Measurements from ENCODE around the gene PGAP1. TPM values are rescaled to one million over a fixed set of nuclear protein-coding genes. Genes with fewer than 3 reads are reported as not detected.

The PGAP1 gene
- polyA plus RNA-seq, 1 of the 3 experiments (the other 2 are of a cell fraction): 3.4 TPM

DNA sequence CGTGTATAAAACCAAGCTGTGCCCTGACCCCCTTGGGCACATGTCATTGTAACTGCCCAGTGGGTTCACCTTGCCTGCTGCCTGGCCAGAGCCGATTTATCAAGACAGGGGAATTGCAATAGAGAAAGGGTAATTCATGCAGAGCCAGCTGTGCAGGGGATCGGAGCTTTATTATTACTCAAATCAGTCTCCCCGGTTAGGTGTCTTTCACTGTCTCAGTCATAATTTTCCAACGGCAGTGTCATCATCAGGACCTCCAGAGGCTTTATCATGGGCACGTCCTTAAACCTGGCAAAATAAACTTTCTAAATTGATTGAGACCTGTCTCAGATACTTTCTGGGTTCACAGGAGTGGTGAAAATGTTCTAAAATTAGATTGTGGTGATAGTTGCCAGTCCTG is 29.6 kb upstream of the PGAP1 start:
- H4K20me1 ChIP-seq (ENCODE audit: insufficient read depth): no peaks in the 10 kb centered on the region
- H2AFZ ChIP-seq (ENCODE audit: low read depth): no peak overlapping the region
- POLR2A ChIA-PET: no interaction called here
- CTCF ChIA-PET: no interaction called here
- TF ChIP-seq ELF1 (IDR thresholded peaks at IDR 0.05) (no peak), NFIC (IDR thresholded peaks at IDR 0.05; ENCODE audit: borderline replicate concordance) (no peak), SIN3A (IDR thresholded peaks at IDR 0.05; ENCODE audit: borderline replicate concordance, low read depth, low read length) (no peak), FOXM1 (IDR thresholded peaks at IDR 0.05; ENCODE audit: low read depth) (no peak), CHD2 (IDR thresholded peaks at IDR 0.05; ENCODE audit: low read length, partially characterized antibody) (no peak), RFX5 (IDR thresholded peaks at IDR 0.05; ENCODE audit: low read length) (no peak), YY1 (IDR thresholded peaks at IDR 0.05; ENCODE audit: low read depth) (no peak)
- TF ChIP-seq, protein P1, sequence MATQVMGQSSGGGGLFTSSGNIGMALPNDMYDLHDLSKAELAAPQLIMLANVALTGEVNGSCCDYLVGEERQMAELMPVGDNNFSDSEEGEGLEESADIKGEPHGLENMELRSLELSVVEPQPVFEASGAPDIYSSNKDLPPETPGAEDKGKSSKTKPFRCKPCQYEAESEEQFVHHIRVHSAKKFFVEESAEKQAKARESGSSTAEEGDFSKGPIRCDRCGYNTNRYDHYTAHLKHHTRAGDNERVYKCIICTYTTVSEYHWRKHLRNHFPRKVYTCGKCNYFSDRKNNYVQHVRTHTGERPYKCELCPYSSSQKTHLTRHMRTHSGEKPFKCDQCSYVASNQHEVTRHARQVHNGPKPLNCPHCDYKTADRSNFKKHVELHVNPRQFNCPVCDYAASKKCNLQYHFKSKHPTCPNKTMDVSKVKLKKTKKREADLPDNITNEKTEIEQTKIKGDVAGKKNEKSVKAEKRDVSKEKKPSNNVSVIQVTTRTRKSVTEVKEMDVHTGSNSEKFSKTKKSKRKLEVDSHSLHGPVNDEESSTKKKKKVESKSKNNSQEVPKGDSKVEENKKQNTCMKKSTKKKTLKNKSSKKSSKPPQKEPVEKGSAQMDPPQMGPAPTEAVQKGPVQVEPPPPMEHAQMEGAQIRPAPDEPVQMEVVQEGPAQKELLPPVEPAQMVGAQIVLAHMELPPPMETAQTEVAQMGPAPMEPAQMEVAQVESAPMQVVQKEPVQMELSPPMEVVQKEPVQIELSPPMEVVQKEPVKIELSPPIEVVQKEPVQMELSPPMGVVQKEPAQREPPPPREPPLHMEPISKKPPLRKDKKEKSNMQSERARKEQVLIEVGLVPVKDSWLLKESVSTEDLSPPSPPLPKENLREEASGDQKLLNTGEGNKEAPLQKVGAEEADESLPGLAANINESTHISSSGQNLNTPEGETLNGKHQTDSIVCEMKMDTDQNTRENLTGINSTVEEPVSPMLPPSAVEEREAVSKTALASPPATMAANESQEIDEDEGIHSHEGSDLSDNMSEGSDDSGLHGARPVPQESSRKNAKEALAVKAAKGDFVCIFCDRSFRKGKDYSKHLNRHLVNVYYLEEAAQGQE (IDR thresholded peaks at IDR 0.05; ENCODE audit: low read depth, low read length): no peak
- TF ChIP-seq, protein P2, sequence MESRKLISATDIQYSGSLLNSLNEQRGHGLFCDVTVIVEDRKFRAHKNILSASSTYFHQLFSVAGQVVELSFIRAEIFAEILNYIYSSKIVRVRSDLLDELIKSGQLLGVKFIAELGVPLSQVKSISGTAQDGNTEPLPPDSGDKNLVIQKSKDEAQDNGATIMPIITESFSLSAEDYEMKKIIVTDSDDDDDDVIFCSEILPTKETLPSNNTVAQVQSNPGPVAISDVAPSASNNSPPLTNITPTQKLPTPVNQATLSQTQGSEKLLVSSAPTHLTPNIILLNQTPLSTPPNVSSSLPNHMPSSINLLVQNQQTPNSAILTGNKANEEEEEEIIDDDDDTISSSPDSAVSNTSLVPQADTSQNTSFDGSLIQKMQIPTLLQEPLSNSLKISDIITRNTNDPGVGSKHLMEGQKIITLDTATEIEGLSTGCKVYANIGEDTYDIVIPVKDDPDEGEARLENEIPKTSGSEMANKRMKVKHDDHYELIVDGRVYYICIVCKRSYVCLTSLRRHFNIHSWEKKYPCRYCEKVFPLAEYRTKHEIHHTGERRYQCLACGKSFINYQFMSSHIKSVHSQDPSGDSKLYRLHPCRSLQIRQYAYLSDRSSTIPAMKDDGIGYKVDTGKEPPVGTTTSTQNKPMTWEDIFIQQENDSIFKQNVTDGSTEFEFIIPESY (IDR thresholded peaks at IDR 0.05; ENCODE audit: borderline replicate concordance, low read depth): no peak
- no peaks in the 10 kb centered on the region for H3K79me2 ChIP-seq (ENCODE audit: insufficient read depth)
- no peaks in the 10 kb centered on the region for H3K9me2 ChIP-seq
- no peaks in the 10 kb centered on the region for H3K4me1 ChIP-seq (ENCODE audit: control insufficient read depth in 1 of 2, insufficient read depth in 2 of 2, low read depth in 1 of 2, low read length in 1 of 2)
- WGBS (ENCODE audit: low lambda C conversion rate): 79% methylated on average over 6 of the region's 6 CpGs
- H3K36me3 ChIP-seq (replicated peaks in 1 of 2; ENCODE audit: control insufficient read depth in 1 of 2, insufficient read depth in 2 of 2, low read length in 1 of 2): no peaks in the 10 kb centered on the region
- DNase-seq: no peak
- H3K4me2 ChIP-seq: no peak overlapping the region
- no peaks in the 10 kb centered on the region for H3K9me3 ChIP-seq
- H3F3A ChIP-seq (replicated peaks; ENCODE audit: insufficient read depth): no peaks in the 10 kb centered on the region
- no peak overlapping the region for H3K27ac ChIP-seq (ENCODE audit: low read depth in 2 of 2, low read length in 1 of 2)
- no peak overlapping the region for H3K9ac ChIP-seq
- H3K27me3 ChIP-seq (ENCODE audit: insufficient read depth): no peaks in the 10 kb centered on the region
- no peak overlapping the region for H3K4me3 ChIP-seq (ENCODE audit: low read depth in 2 of 2, low read length in 1 of 2)

DNA sequence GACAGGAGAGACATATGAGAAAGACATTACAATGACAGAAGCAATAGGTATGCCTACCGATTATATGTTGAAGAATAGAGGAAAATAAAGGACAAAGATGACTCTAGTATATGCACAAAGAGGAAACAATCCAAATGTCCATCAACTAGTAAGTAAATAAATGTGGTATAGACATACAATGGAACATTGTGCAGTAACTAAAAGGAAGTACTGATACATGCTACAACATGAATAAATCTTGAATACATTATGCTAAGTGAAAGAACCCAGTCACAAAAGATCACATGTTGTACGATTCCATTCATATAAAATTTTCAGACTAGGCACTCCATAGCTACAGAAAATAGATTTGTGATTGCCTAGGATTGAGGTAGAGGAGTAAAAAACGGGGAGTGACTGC is 28.5 kb upstream of the PGAP1 start:
- POLR2A ChIA-PET: no interaction called here
- H3K4me2 ChIP-seq: no peak overlapping the region
- no peaks in the 10 kb centered on the region for H4K20me1 ChIP-seq (ENCODE audit: insufficient read depth)
- H3K9me2 ChIP-seq: no peaks in the 10 kb centered on the region
- no peaks in the 10 kb centered on the region for H3K79me2 ChIP-seq (ENCODE audit: insufficient read depth)
- no peaks in the 10 kb centered on the region for H3F3A ChIP-seq (replicated peaks; ENCODE audit: insufficient read depth)
- H2AFZ ChIP-seq (ENCODE audit: low read depth): no peak overlapping the region
- no peak overlapping the region for H3K4me3 ChIP-seq (ENCODE audit: low read depth in 2 of 2, low read length in 1 of 2)
- H3K9me3 ChIP-seq: no peaks in the 10 kb centered on the region
- CTCF ChIA-PET: no interaction called here
- H3K9ac ChIP-seq: no peak overlapping the region
- H3K27me3 ChIP-seq (ENCODE audit: insufficient read depth): no peaks in the 10 kb centered on the region
- H3K36me3 ChIP-seq (replicated peaks in 1 of 2; ENCODE audit: control insufficient read depth in 1 of 2, insufficient read depth in 2 of 2, low read length in 1 of 2): no peaks in the 10 kb centered on the region
- WGBS (ENCODE audit: low lambda C conversion rate): 60% methylated on average over 3 of the region's 3 CpGs
- no peaks in the 10 kb centered on the region for H3K4me1 ChIP-seq (ENCODE audit: control insufficient read depth in 1 of 2, insufficient read depth in 2 of 2, low read depth in 1 of 2, low read length in 1 of 2)
- no peak for DNase-seq
- no peak overlapping the region for H3K27ac ChIP-seq (ENCODE audit: low read depth in 2 of 2, low read length in 1 of 2)
- TF ChIP-seq CHD2 (IDR thresholded peaks at IDR 0.05; ENCODE audit: low read length, partially characterized antibody): no peak
- TF ChIP-seq RCOR1 (IDR thresholded peaks at IDR 0.05; ENCODE audit: low read length): no peak
- no peak for TF ChIP-seq FOXM1 (IDR thresholded peaks at IDR 0.05; ENCODE audit: low read depth)
- no peak for TF ChIP-seq SMC3 (IDR thresholded peaks at IDR 0.05; ENCODE audit: low read depth, low read length)
- TF ChIP-seq TAF1 (IDR thresholded peaks at IDR 0.05; ENCODE audit: borderline replicate concordance, low read depth, low read length): no peak
- TF ChIP-seq EZH2phosphoT487 (IDR thresholded peaks at IDR 0.05; ENCODE audit: borderline replicate concordance, low read depth): no peak
- TF ChIP-seq TCF12 (IDR thresholded peaks at IDR 0.05): no peak
- TF ChIP-seq, protein P3, sequence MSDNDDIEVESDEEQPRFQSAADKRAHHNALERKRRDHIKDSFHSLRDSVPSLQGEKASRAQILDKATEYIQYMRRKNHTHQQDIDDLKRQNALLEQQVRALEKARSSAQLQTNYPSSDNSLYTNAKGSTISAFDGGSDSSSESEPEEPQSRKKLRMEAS (IDR thresholded peaks at IDR 0.05; ENCODE audit: low read depth): no peak
- TF ChIP-seq YY1 (IDR thresholded peaks at IDR 0.05; ENCODE audit: low read depth): no peak
- no peak for TF ChIP-seq RAD21 (IDR thresholded peaks at IDR 0.05; ENCODE audit: low read length)
- TF ChIP-seq FOXJ3 (CRISPR knock-in tag; IDR thresholded peaks at IDR 0.05): no peak
- no peak for TF ChIP-seq GABPA (IDR thresholded peaks at IDR 0.05; ENCODE audit: low read depth)
- TF ChIP-seq MXI1 (IDR thresholded peaks at IDR 0.05; ENCODE audit: low read depth, low read length): no peak
- no peak for TF ChIP-seq RXRA (IDR thresholded peaks at IDR 0.05; ENCODE audit: borderline replicate concordance, low read depth)
